ENCODE data around the gene NMB.
"Not testable (repeated sequence)": the region's sequence is repeated elsewhere in the genome, so short reads cannot be mapped to it uniquely, and the experiment has no call there.

GRCh38 chr15:84642640-84643039 lies 15.4 kb downstream of the NMB start:
- not testable (repeated sequence) for TF ChIP-seq CTCF, POLR2A, POLR2AphosphoS5 (IDR thresholded peaks at IDR 0.05)

Data from breast epithelium (tissue), 3 donors.